Cardiac muscle cell (in vitro differentiated cells and primary cell): ENCODE data around the gene KCNRG. TPM values are rescaled to one million over a fixed set of nuclear protein-coding genes. Genes with fewer than 3 reads are reported as not detected.

Experiments used
- DNase-seq, 2 donors: peaks; one replicate each; pipeline versions ENCODE4 v3.0.0 to v3.0.0-alpha.2; 2010 to 2017; ENCODE audit warnings: low read depth in 1 of 2, low spot score in 1 of 2
- H3K27ac ChIP-seq: fragments of 200-600 bp; sonication (generic); 2 replicates; pipeline ENCODE4 v1.5.1; 2016
- H3K27me3 ChIP-seq: fragments of 200-600 bp; sonication (generic); 2 replicates; pipeline ENCODE4 v1.6.0; 2016; ENCODE audit warnings: control low read depth
- H3K36me3 ChIP-seq: fragments of 200-600 bp; sonication (generic); 2 replicates; pipeline ENCODE4 v1.5.1; 2016; ENCODE audit warnings: control low read depth
- H3K4me1 ChIP-seq: fragments of 200-600 bp; sonication (generic); 2 replicates; pipeline ENCODE4 v1.8.1; 2017; ENCODE audit warnings: low read depth, mild to moderate bottlenecking, mixed run types
- H3K4me3 ChIP-seq: fragments of 200-600 bp; sonication (generic); 2 replicates; pipeline ENCODE4 v1.5.1; 2016; ENCODE audit warnings: mild to moderate bottlenecking
- H3K9me3 ChIP-seq: fragments of 200-600 bp; sonication (generic); 2 replicates; pipeline ENCODE4 v1.5.1; 2017; ENCODE audit warnings: low read depth, mild to moderate bottlenecking, control low read depth
- CTCF ChIP-seq: IDR thresholded peaks from 2 replicates; pipeline ENCODE4 v1.5.1; 2012; ENCODE audit warnings: low read depth, mild to moderate bottlenecking, low read length
- polyA plus RNA-seq: library from polyadenylated mRNA; unstranded; fragments of >200 nt; fragmentation: Nextera tagmentation; extraction: Ambion mirVana; gene quantifications from 2 replicates; pipeline ENCODE4 v1.2.1, GENCODE V29; 2016
- total RNA-seq: library from RNA; depleted of rRNA; stranded (reverse); fragments of >200 nt; gene quantifications from 2 replicates; pipeline ENCODE4 v1.2.3, GENCODE V29; 2016

KCNRG gene
- total and polyA plus RNA-seq, 2 experiments from 2014 or later = 0.69 TPM; not detected in 1

GRCh38 chr13:50068508-50068907 is 53.3 kb downstream of the KCNRG start:
- Histone ChIP-seq H3K36me3 (no peaks in the 10 kb centered on the region), H3K4me3 (no peak overlapping the region), H3K27ac (no peak overlapping the region), H3K27me3 (no peaks in the 10 kb centered on the region), H3K9me3 (no peaks in the 10 kb centered on the region), H3K4me1 (peaks cover 8% of the 10 kb centered on the region)
- TF ChIP-seq CTCF = no peak
- DNase-seq = no peak

GRCh38 chr13:50069261-50069660 is 54.0 kb downstream of the KCNRG start:
- Histone ChIP-seq H3K27ac (no peak overlapping the region), H3K27me3 (no peaks in the 10 kb centered on the region), H3K9me3 (no peaks in the 10 kb centered on the region), H3K4me3 (no peak overlapping the region), H3K4me1 (peaks cover 8% of the 10 kb centered on the region), H3K36me3 (no peaks in the 10 kb centered on the region)
- TF ChIP-seq CTCF = no peak
- peak in 1 of 2 donors; percentile 55 for DNase-seq

- Histone ChIP-seq H3K27me3 (no peaks in the 10 kb centered on the region), H3K4me3 (no peak overlapping the region), H3K36me3 (no peaks in the 10 kb centered on the region), H3K27ac (no peak overlapping the region), H3K9me3 (no peaks in the 10 kb centered on the region), H3K4me1 (peaks cover 8% of the 10 kb centered on the region)
- no peak for DNase-seq
- TF ChIP-seq CTCF = no peak
These were observed 54.9 kb downstream of the KCNRG start for GRCh38 chr13:50070186-50070585.

Other genes with a start within 250 kb of the KCNRG start
- gene KPNA3, start 222.8 kb upstream of the KCNRG start, total RNA-seq = 23.8 and 24.1 TPM in 2 replicates
- gene KPNA3, start 222.8 kb upstream of the KCNRG start, polyA plus RNA-seq = 32.6 and 37.9 TPM in 2 replicates
- gene SPRYD7, start 79.1 kb upstream of the KCNRG start, total RNA-seq = 5.9 and 6.1 TPM in 2 replicates
- 12.9 and 18.4 TPM in 2 replicates for gene SPRYD7, start 79.1 kb upstream of the KCNRG start, polyA plus RNA-seq
- gene TRIM13, start 18.4 kb upstream of the KCNRG start, total RNA-seq = 13.7 and 18.4 TPM in 2 replicates
- 19.1 and 27.6 TPM in 2 replicates for gene TRIM13, start 18.4 kb upstream of the KCNRG start, polyA plus RNA-seq